Measurements from ENCODE around the gene CAPN1. TPM values are rescaled to one million over a fixed set of nuclear protein-coding genes. Genes with fewer than 3 reads are reported as not detected.
"Not testable (repeated sequence)": the region's sequence is repeated elsewhere in the genome, so short reads cannot be mapped to it uniquely, and the experiment has no call there.

Gene CAPN1
- total RNA-seq, 1 donor from 2014 or later = 179 TPM

- no peak overlapping the region for H3K27ac ChIP-seq
- ATAC-seq (no peak), DNase-seq (no peak)
- H3K36me3 ChIP-seq = no peaks in the 10 kb centered on the region
- H3K4me3 ChIP-seq = no peak overlapping the region
- TF ChIP-seq, protein P1, sequence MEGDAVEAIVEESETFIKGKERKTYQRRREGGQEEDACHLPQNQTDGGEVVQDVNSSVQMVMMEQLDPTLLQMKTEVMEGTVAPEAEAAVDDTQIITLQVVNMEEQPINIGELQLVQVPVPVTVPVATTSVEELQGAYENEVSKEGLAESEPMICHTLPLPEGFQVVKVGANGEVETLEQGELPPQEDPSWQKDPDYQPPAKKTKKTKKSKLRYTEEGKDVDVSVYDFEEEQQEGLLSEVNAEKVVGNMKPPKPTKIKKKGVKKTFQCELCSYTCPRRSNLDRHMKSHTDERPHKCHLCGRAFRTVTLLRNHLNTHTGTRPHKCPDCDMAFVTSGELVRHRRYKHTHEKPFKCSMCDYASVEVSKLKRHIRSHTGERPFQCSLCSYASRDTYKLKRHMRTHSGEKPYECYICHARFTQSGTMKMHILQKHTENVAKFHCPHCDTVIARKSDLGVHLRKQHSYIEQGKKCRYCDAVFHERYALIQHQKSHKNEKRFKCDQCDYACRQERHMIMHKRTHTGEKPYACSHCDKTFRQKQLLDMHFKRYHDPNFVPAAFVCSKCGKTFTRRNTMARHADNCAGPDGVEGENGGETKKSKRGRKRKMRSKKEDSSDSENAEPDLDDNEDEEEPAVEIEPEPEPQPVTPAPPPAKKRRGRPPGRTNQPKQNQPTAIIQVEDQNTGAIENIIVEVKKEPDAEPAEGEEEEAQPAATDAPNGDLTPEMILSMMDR (IDR thresholded peaks at IDR 0.05) = no peak
- no peaks in the 10 kb centered on the region for H3K4me1 ChIP-seq
- no peaks in the 10 kb centered on the region for H3K9me3 ChIP-seq
- no peaks in the 10 kb centered on the region for H3K27me3 ChIP-seq
- intact Hi-C loops (cut with DNase I) = no loop called here
Measured at GRCh38 chr11:65241692-65242091, 60.0 kb downstream of the CAPN1 start.

- no peak for DNase-seq
- Histone ChIP-seq H3K27me3 (no peaks in the 10 kb centered on the region), H3K9me3 (no peaks in the 10 kb centered on the region), H3K36me3 (no peaks in the 10 kb centered on the region), H3K4me1 (no peaks in the 10 kb centered on the region), H3K4me3 (no peak overlapping the region), H3K27ac (no peak overlapping the region)
- intact Hi-C loops (cut with DNase I) = no loop called here
- TF ChIP-seq, protein P1 (IDR thresholded peaks at IDR 0.05) = no peak
- no peak for ATAC-seq
Measured at GRCh38 chr11:65242389-65242788, 60.7 kb downstream of the CAPN1 start.

DNA sequence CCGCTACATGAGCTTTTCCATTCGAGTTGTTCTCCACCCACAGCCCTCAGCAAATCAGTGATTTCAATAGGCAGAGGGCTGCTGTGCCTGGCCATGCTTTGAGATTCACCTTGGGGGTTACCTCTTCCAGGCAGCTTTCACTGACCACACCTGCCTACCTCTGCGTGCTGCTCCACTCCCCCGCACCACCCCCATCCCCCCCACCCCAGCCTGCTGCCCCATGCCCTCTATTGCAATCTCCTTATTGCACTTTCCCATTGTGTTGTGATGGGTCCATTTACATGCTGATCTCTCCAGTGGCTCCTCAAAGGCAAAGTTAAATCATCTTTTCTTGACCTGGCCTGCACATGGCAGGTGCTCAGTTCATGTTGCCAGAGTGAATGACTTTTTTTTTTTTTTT lies 62.1 kb downstream of the CAPN1 start:
- intact Hi-C loops (cut with DNase I) = no loop called here
- Histone ChIP-seq H3K9me3 (no peaks in the 10 kb centered on the region), H3K36me3 (no peaks in the 10 kb centered on the region), H3K27me3 (no peaks in the 10 kb centered on the region), H3K4me1 (no peaks in the 10 kb centered on the region), H3K27ac (no peak overlapping the region), H3K4me3 (no peak overlapping the region)
- DNase-seq (no peak), ATAC-seq (no peak)
- TF ChIP-seq, protein P1 (IDR thresholded peaks at IDR 0.05) = no peak

DNA sequence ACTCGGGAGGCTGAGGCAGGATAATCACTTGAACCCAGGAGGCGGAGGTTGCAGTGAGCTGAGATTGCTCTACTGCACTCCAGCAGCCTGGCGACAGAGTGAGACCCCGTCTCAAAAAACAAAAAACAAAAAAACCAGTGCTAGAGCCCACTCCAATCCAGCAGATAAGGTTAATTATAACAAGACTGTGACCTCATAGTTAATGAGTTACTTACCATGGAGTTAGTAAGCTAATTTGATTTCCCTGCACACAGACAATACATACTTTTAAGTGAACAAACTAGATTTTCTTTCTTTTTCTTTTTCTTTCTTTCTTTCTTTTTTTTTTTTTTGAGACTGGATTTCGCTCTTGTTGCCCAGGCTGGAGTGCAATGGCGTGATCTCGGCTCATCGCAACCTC lies 63.3 kb downstream of the CAPN1 start:
- ATAC-seq = not testable (repeated sequence)

GRCh38 chr11:65246506-65246905 lies 64.8 kb downstream of the CAPN1 start:
- H3K4me1 ChIP-seq = no peaks in the 10 kb centered on the region
- TF ChIP-seq, protein P1 (IDR thresholded peaks at IDR 0.05) = no peak
- intact Hi-C loops (cut with DNase I) = no loop called here
- H3K9me3 ChIP-seq = no peaks in the 10 kb centered on the region
- no peaks in the 10 kb centered on the region for H3K27me3 ChIP-seq
- DNase-seq = no peak
- H3K27ac ChIP-seq = no peak overlapping the region
- ATAC-seq = no peak
- H3K4me3 ChIP-seq = no peak overlapping the region
- no peaks in the 10 kb centered on the region for H3K36me3 ChIP-seq

More for the DNA sequence above, 63.3 kb downstream of the CAPN1 start:
- intact Hi-C loops (cut with DNase I); H3K27me3 ChIP-seq; H3K27ac ChIP-seq; H3K4me3 ChIP-seq; DNase-seq; H3K9me3 ChIP-seq; H3K4me1 ChIP-seq; H3K36me3 ChIP-seq: not testable (repeated sequence)

- H3K9me3 ChIP-seq; H3K36me3 ChIP-seq; ATAC-seq; intact Hi-C loops (cut with DNase I); H3K27me3 ChIP-seq; DNase-seq; H3K27ac ChIP-seq; H3K4me3 ChIP-seq; H3K4me1 ChIP-seq: not testable (repeated sequence)
Measured at GRCh38 chr11:65248184-65248710, 66.5 kb downstream of the CAPN1 start.

DNA sequence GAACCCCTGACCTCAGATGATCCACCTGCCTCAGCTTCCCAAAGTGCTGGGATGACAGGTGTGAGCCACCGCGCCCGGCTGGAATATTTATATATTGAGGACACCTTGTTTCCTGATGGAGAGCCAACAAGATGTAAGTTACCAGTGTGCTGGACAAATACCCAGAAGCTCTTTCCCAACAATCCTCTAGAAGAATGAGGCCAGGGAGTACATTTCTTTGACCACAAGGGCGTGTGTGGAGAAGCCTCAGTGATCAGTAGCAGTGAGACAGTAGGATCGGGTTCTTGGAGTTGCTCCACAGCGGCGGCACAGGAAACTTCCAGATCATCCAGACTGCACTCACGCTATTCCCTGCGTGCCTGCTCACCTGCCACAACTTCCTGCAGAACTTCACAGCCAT lies 69.7 kb downstream of the CAPN1 start:
- DNase-seq (no peak), ATAC-seq (no peak)
- Histone ChIP-seq H3K36me3 (no peaks in the 10 kb centered on the region), H3K27ac (no peak overlapping the region), H3K9me3 (no peaks in the 10 kb centered on the region), H3K27me3 (no peaks in the 10 kb centered on the region), H3K4me3 (no peak overlapping the region), H3K4me1 (no peaks in the 10 kb centered on the region)
- TF ChIP-seq, protein P1 (IDR thresholded peaks at IDR 0.05) = no peak
- intact Hi-C loops (cut with DNase I) = no loop called here
